ENCODE data around the gene CALHM5.

DNA sequence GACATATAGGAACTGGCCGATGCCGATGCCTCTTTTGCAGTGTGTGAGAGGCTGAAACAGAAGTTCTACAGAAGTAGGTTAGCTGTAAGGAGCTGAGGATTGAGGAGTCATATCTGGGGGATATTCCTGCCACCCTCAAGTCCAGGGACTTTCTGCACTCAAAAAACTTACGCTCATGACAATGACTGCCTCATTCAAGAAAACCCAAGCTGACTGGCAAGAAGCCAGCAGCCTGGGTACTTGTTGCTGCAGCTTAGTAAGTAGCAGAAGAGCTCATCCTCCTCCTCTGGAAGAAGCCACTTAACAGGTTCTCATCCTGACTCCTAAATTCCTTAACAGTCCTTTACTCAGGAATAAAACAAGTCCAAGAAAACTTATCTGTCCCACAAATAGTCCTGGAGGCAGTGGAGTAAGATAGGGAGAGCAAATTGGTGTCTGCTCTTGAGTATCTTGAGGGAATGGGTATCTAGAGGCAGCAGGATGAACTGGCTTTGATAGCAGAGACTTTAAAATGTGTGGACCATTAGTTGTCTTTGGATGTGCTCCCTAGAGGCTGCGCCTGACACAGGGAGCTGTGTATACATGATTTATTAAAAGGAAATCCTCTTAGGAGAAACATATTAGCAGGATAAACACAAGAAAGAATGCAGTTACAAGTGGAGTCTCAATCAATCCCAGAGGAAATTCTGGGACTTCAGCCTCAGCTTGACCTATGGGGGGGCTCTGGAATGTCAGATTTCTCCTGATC lies 7.4 kb downstream of the CALHM5 start:
- TF ChIP-seq, protein P1, sequence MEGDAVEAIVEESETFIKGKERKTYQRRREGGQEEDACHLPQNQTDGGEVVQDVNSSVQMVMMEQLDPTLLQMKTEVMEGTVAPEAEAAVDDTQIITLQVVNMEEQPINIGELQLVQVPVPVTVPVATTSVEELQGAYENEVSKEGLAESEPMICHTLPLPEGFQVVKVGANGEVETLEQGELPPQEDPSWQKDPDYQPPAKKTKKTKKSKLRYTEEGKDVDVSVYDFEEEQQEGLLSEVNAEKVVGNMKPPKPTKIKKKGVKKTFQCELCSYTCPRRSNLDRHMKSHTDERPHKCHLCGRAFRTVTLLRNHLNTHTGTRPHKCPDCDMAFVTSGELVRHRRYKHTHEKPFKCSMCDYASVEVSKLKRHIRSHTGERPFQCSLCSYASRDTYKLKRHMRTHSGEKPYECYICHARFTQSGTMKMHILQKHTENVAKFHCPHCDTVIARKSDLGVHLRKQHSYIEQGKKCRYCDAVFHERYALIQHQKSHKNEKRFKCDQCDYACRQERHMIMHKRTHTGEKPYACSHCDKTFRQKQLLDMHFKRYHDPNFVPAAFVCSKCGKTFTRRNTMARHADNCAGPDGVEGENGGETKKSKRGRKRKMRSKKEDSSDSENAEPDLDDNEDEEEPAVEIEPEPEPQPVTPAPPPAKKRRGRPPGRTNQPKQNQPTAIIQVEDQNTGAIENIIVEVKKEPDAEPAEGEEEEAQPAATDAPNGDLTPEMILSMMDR (IDR thresholded peaks at IDR 0.05): no peak
- no peak for TF ChIP-seq POLR2AphosphoS5 (IDR thresholded peaks at IDR 0.05)
